Measurements from ENCODE around the gene ZMIZ1. TPM values are rescaled to one million over a fixed set of nuclear protein-coding genes. Genes with fewer than 3 reads are reported as not detected.

Gene ZMIZ1
- polyA plus RNA-seq, 1 experiment = 7.6 TPM

- no peaks in the 10 kb centered on the region for H3K9me3 ChIP-seq (ENCODE audit: control insufficient read depth, insufficient read depth, low read length)
- H3K27me3 ChIP-seq (ENCODE audit: control insufficient read depth, insufficient read depth, low read length) = no peaks in the 10 kb centered on the region
- H3K4me3 ChIP-seq (ENCODE audit: low read depth, low read length) = no peak overlapping the region
- ChIA-PET CTCF (no interaction called here), POLR2A (no interaction called here)
- TF ChIP-seq CTCF (IDR thresholded peaks at IDR 0.05; ENCODE audit: low read depth, low read length) = no peak
- no peak for DNase-seq (ENCODE audit: low read depth, low spot score)
- no peak overlapping the region for H3K27ac ChIP-seq (ENCODE audit: low read depth, low read length)
Observed at GRCh38 chr10:79256264-79256806, 187.6 kb downstream of the ZMIZ1 start.

DNA sequence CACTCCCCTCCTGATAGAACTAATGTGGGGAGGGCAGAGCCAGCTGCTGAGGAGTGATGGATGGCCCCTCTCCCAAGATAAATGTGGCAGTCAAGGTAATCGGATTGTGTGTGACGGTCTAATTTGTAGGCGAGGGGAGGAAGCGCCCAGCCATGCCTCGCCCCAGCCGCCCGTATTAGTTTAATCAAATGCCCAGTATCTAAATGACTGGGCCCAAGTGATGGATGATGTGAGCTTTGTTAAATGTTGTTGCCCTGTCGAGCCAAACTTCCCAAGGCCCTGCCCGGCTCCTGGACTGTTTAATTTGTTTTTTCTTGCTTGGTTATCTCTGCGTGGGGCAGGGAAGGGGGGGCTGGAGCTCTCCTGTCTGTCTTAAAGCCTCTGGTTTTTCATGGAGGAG, 190.1 kb downstream of the ZMIZ1 start:
- DNase-seq (ENCODE audit: low read depth, low spot score) = no peak
- Histone ChIP-seq H3K27me3 (ENCODE audit: control insufficient read depth, insufficient read depth, low read length) (no peaks in the 10 kb centered on the region), H3K27ac (ENCODE audit: low read depth, low read length) (no peak overlapping the region), H3K4me3 (ENCODE audit: low read depth, low read length) (no peak overlapping the region), H3K9me3 (ENCODE audit: control insufficient read depth, insufficient read depth, low read length) (no peaks in the 10 kb centered on the region)
- TF ChIP-seq CTCF (IDR thresholded peaks at IDR 0.05; ENCODE audit: low read depth, low read length) = no peak
- ChIA-PET POLR2A (no interaction called here), CTCF (no interaction called here)

DNA sequence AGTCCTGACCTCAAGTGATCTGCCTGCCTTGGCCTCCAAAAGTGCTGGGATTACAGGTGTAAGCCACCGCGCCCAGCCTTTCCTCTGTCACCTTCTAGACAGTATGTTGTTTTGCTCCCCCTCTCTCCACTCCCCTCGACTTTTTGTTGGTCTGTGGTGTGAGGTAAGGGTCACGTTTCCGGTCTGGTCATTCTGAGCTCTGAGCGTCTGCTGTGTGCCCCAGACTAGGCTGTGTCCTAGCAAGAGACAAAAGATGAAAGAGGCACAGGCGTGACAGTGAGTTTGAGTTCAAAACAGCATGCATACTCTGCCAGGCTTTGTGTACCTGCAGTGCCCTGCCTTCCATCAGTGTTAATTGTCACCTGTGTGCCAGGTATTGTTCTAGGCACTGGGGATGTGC, 191.1 kb downstream of the ZMIZ1 start:
- no peaks in the 10 kb centered on the region for H3K27me3 ChIP-seq (ENCODE audit: control insufficient read depth, insufficient read depth, low read length)
- TF ChIP-seq CTCF (IDR thresholded peaks at IDR 0.05; ENCODE audit: low read depth, low read length) = no peak
- no peak overlapping the region for H3K27ac ChIP-seq (ENCODE audit: low read depth, low read length)
- no peaks in the 10 kb centered on the region for H3K9me3 ChIP-seq (ENCODE audit: control insufficient read depth, insufficient read depth, low read length)
- POLR2A ChIA-PET = interaction anchor here (1.6 kb wide), 1 partner anchor 17 kb away, joined by 8 read pairs; no protein-coding TSS in a partner anchor
- no peak overlapping the region for H3K4me3 ChIP-seq (ENCODE audit: low read depth, low read length)
- CTCF ChIA-PET = no interaction called here
- DNase-seq (ENCODE audit: low read depth, low spot score) = no peak

DNA sequence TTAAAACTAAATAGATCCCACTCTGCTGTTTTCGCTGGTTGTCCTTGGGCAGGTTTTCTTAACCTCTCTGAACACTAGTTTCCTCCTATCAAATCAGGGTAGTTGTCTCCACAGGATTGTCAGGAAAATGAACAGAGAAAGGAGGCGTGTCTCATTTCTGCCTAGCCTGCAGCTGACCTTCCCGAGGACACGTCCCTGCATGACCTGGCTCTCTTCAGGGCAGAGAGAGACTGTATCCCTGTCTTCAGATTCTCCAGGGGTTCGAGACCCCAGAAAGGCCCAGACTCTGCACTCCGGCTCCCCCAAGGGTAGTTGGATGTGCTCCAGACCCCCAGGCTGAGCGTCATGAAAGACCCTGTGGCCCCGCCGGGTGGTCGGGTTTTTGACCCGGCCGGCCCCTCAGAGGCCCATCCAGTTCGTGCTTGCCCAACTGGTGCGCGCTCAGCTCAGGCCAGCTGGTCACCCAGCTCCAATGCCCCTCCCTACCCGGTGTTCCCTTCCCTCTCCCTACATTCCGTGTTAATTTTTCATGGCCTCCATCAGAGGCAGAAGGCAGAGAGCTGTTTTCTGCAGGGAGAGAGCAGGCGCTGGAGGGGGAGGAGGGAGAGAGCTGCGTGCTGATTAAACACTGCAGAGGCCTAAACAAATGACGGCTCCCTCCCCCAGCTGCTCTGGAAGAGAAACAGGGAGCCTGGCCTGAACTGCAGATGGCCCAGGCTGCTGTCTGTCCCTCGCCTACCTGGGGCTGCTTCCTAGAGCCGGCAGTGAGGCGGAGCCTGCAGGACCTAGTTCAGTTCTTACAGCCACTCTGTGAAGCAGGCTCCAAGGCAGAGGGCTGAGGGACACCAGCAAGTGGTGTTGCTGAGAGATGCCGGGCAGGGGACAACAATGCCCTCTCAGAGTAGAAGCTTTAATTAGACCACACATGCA, 192.3 kb downstream of the ZMIZ1 start:
- peak; percentile 62 for DNase-seq (ENCODE audit: low read depth, low spot score)
- peak overlapping the region; percentile 77 for H3K27ac ChIP-seq (ENCODE audit: low read depth, low read length)

More for the DNA sequence above, 192.3 kb downstream of the ZMIZ1 start:
- CTCF ChIA-PET = no interaction called here
- Histone ChIP-seq H3K27me3 (ENCODE audit: control insufficient read depth, insufficient read depth, low read length) (no peaks in the 10 kb centered on the region), H3K9me3 (ENCODE audit: control insufficient read depth, insufficient read depth, low read length) (no peaks in the 10 kb centered on the region), H3K4me3 (ENCODE audit: low read depth, low read length) (no peak overlapping the region)
- no peak for TF ChIP-seq CTCF (IDR thresholded peaks at IDR 0.05; ENCODE audit: low read depth, low read length)
- POLR2A ChIA-PET = interaction anchor here (0.9 to 1.6 kb wide), 2 partner anchors 18 to 20 kb away, joined by 3 to 8 read pairs; no protein-coding TSS in a partner anchor
